Neural progenitor cell (in vitro differentiated cells): ENCODE data around the gene CCSER2. TPM values are rescaled to one million over a fixed set of nuclear protein-coding genes. Genes with fewer than 3 reads are reported as not detected.
"Not testable (repeated sequence)": the region's sequence is repeated elsewhere in the genome, so short reads cannot be mapped to it uniquely, and the experiment has no call there.

Experiments
- DNase-seq: peaks from one replicate; pipeline ENCODE4 v3.0.0-alpha.2; 2016; ENCODE audit warnings: low spot score
- H2AFZ ChIP-seq: fragments of 200-600 bp; sonication (generic); replicated peaks from 2 replicates; pipeline ENCODE4 v1.6.1; 2016; ENCODE audit warnings: antibody characterized with exemption
- H3F3A ChIP-seq: fragments of 200-600 bp; sonication (generic); 2 replicates; pipeline ENCODE4 v1.6.1; 2016; ENCODE audit warnings: antibody characterized with exemption, low read depth
- H3K27ac ChIP-seq: fragments of 200-600 bp; sonication (generic); 2 replicates; pipeline ENCODE4 v1.5.1; 2016; ENCODE audit warnings: mild to moderate bottlenecking
- H3K27me3 ChIP-seq: fragments of 200-600 bp; sonication (generic); 2 replicates; pipeline ENCODE4 v1.6.1; 2016; ENCODE audit warnings: mild to moderate bottlenecking, moderate library complexity
- H3K36me3 ChIP-seq: fragments of 200-600 bp; sonication (generic); 2 replicates; pipeline ENCODE4 v1.5.1; 2016
- H3K4me1 ChIP-seq: fragments of 200-600 bp; sonication (generic); 2 replicates; pipeline ENCODE4 v1.6.1; 2016; ENCODE audit warnings: mixed run types
- H3K4me2 ChIP-seq: fragments of 200-600 bp; sonication (generic); 2 replicates; pipeline ENCODE4 v1.6.1; 2016
- H3K4me3 ChIP-seq: fragments of 200-600 bp; sonication (generic); 2 replicates; pipeline ENCODE4 v1.5.1; 2016
- H3K79me2 ChIP-seq: fragments of 200-600 bp; sonication (generic); 2 replicates; pipeline ENCODE4 v1.6.1; 2016; ENCODE audit warnings: low read depth
- H3K9ac ChIP-seq: fragments of 200-600 bp; sonication (generic); 2 replicates; pipeline ENCODE4 v1.6.1; 2016
- H3K9me3 ChIP-seq: fragments of 200-600 bp; sonication (generic); 2 replicates; pipeline ENCODE4 v1.5.1; 2016; ENCODE audit warnings: low read depth
- H4K20me1 ChIP-seq: fragments of 200-600 bp; sonication (generic); 2 replicates; pipeline ENCODE4 v1.6.1; 2016; ENCODE audit warnings: low read depth
- H3K27ac Mint-ChIP-seq: 3 replicates; pipeline ENCODE4 v1.8.0; 2021; ENCODE audit warnings: mixed read lengths
- H3K27me3 Mint-ChIP-seq: 2 replicates; pipeline ENCODE4 v1.8.0; 2022; ENCODE audit warnings: low read depth, mild to moderate bottlenecking, inconsistent platforms, moderate library complexity, mixed read lengths; ENCODE audit not compliant: insufficient read depth
- H3K36me3 Mint-ChIP-seq: 3 replicates; pipeline ENCODE4 v1.8.0; 2021; ENCODE audit warnings: mixed read lengths
- H3K4me1 Mint-ChIP-seq: 3 replicates; pipeline ENCODE4 v1.8.0; 2021; ENCODE audit warnings: mixed read lengths
- H3K4me3 Mint-ChIP-seq: 3 replicates; pipeline ENCODE4 v1.8.0; 2021; ENCODE audit warnings: mild to moderate bottlenecking, moderate library complexity, mixed read lengths
- H3K9me3 Mint-ChIP-seq: 3 replicates; pipeline ENCODE4 v1.8.0; 2020; ENCODE audit warnings: mixed read lengths
- CTCF ChIP-seq: fragments of 200-600 bp; sonication (generic); IDR thresholded peaks from 2 replicates; pipeline ENCODE4 v1.5.1; 2017; ENCODE audit warnings: antibody characterized with exemption, mild to moderate bottlenecking
- EZH2 ChIP-seq: fragments of 200-600 bp; sonication (generic); IDR thresholded peaks from 2 replicates; pipeline ENCODE4 v1.6.1; 2017; ENCODE audit warnings: antibody characterized with exemption, mild to moderate bottlenecking, moderate library complexity
- EZH2phosphoT487 ChIP-seq: fragments of 200-600 bp; sonication (generic); IDR thresholded peaks from 2 replicates; pipeline ENCODE4 v1.6.1; 2017; ENCODE audit warnings: antibody characterized with exemption
- total RNA-seq: library from RNA; depleted of rRNA; stranded (reverse); fragments of >200 nt; gene quantifications from 2 replicates; pipeline ENCODE4 v1.2.3, GENCODE V29; 2015; ENCODE audit warnings: low replicate concordance

CCSER2 gene
- total RNA-seq, 1 donor from 2014 or later: 39.3 TPM

GRCh38 chr10:84406561-84406960, 78.2 kb downstream of the CCSER2 start:
- DNase-seq: no peak

GRCh38 chr10:84407388-84408049, 79.1 kb downstream of the CCSER2 start:
- Histone ChIP-seq H3K4me2 (no peak overlapping the region), H3K27ac (no peak overlapping the region), H3K79me2 (peaks cover 34% of the 10 kb centered on the region), H3K4me3 (no peak overlapping the region), H3K27me3 (no peaks in the 10 kb centered on the region), H3F3A (no peaks in the 10 kb centered on the region), H3K4me1 (no peaks in the 10 kb centered on the region), H3K36me3 (no peaks in the 10 kb centered on the region), H2AFZ (no peak overlapping the region), H3K9me3 (peaks cover 13% of the 10 kb centered on the region), H3K9ac (no peak overlapping the region), H4K20me1 (no peaks in the 10 kb centered on the region)
- Mint-ChIP-seq H3K36me3 (peaks cover 23% of the 10 kb centered on the region), H3K9me3 (peaks cover 21% of the 10 kb centered on the region), H3K4me1 (no peaks in the 10 kb centered on the region), H3K27me3 (peaks cover 5% of the 10 kb centered on the region), H3K27ac (no peak overlapping the region), H3K4me3 (no peak overlapping the region)
- DNase-seq: no peak
- TF ChIP-seq CTCF (no peak), EZH2phosphoT487 (no peak), EZH2 (no peak)

More at GRCh38 chr10:84406561-84406960, 78.2 kb downstream of the CCSER2 start:
- no peak overlapping the region for H3K27ac Mint-ChIP-seq
- H3K9me3 ChIP-seq: peaks cover 9% of the 10 kb centered on the region
- no peak overlapping the region for H3K4me3 Mint-ChIP-seq
- no peaks in the 10 kb centered on the region for H3K36me3 ChIP-seq
- no peak overlapping the region for H3K4me2 ChIP-seq
- peaks cover 17% of the 10 kb centered on the region for H3K36me3 Mint-ChIP-seq
- H3K27me3 ChIP-seq: no peaks in the 10 kb centered on the region
- H4K20me1 ChIP-seq: no peaks in the 10 kb centered on the region
- no peak overlapping the region for H3K27ac ChIP-seq
- TF ChIP-seq EZH2phosphoT487: no peak
- no peak for TF ChIP-seq CTCF
- no peak for TF ChIP-seq EZH2
- H3K4me3 ChIP-seq: no peak overlapping the region
- H3K79me2 ChIP-seq: peaks cover 24% of the 10 kb centered on the region
- H3F3A ChIP-seq: no peaks in the 10 kb centered on the region
- no peak overlapping the region for H2AFZ ChIP-seq
- H3K4me1 ChIP-seq: no peaks in the 10 kb centered on the region
- peaks cover 14% of the 10 kb centered on the region for H3K9me3 Mint-ChIP-seq
- no peaks in the 10 kb centered on the region for H3K27me3 Mint-ChIP-seq
- H3K4me1 Mint-ChIP-seq: no peaks in the 10 kb centered on the region
- H3K9ac ChIP-seq: no peak overlapping the region

DNA sequence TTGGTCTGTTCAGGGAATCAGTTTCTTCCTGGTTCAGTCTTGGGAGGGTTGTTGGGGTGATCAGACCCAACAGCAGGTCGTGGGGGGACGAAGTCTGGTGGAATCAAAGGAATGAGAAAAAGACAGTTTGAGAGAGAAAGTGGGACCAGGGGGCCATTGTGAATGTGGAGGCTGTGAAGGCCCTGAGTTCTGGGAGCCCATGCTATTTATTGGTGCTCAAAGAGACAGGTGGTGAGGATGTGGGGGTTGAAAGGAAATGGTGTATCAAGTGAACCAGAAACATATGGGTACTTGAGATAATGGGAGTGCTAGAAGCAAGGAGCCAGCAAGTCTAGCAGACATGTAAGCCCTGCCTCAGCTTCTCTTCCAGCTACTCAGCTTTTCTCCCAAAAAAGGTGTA, 84.1 kb downstream of the CCSER2 start:
- Mint-ChIP-seq H3K36me3 (peaks cover 41% of the 10 kb centered on the region), H3K9me3 (peaks cover 43% of the 10 kb centered on the region), H3K27ac (no peak overlapping the region), H3K4me1 (no peaks in the 10 kb centered on the region), H3K27me3 (peaks cover 5% of the 10 kb centered on the region), H3K4me3 (no peak overlapping the region)
- H3K27ac ChIP-seq: no peak overlapping the region
- no peak overlapping the region for H3K9ac ChIP-seq
- no peaks in the 10 kb centered on the region for H4K20me1 ChIP-seq
- peaks cover 73% of the 10 kb centered on the region for H3K79me2 ChIP-seq
- no peak for DNase-seq
- H3K36me3 ChIP-seq: no peaks in the 10 kb centered on the region
- H3K4me1 ChIP-seq: peaks cover 1% of the 10 kb centered on the region
- H3K4me3 ChIP-seq: no peak overlapping the region
- peaks cover 13% of the 10 kb centered on the region for H3K9me3 ChIP-seq
- TF ChIP-seq EZH2phosphoT487 (no peak), EZH2 (no peak), CTCF (no peak)
- no peaks in the 10 kb centered on the region for H3K27me3 ChIP-seq
- H2AFZ ChIP-seq: no peak overlapping the region
- no peaks in the 10 kb centered on the region for H3F3A ChIP-seq
- H3K4me2 ChIP-seq: no peak overlapping the region

- H3K4me3 Mint-ChIP-seq, H3F3A ChIP-seq, H3K27me3 ChIP-seq, H4K20me1 ChIP-seq, DNase-seq, H3K4me3 ChIP-seq, H3K27ac ChIP-seq, H3K27me3 Mint-ChIP-seq, H2AFZ ChIP-seq, H3K36me3 ChIP-seq, H3K27ac Mint-ChIP-seq, H3K4me1 Mint-ChIP-seq, H3K4me2 ChIP-seq, H3K9ac ChIP-seq: not testable (repeated sequence)
- Histone ChIP-seq H3K79me2 (peaks cover 73% of the 10 kb centered on the region), H3K4me1 (peaks cover 17% of the 10 kb centered on the region), H3K9me3 (peaks cover 13% of the 10 kb centered on the region)
- Mint-ChIP-seq H3K36me3 (peaks cover 39% of the 10 kb centered on the region), H3K9me3 (peaks cover 43% of the 10 kb centered on the region)
Measured at GRCh38 chr10:84414110-84414509, 85.7 kb downstream of the CCSER2 start.
